DMS 273 treated with DMSO at 0.1 percent for 48 hours (cell line): ENCODE data around the gene KIAA0825.
"Not testable (repeated sequence)": the region's sequence is repeated elsewhere in the genome, so short reads cannot be mapped to it uniquely, and the experiment has no call there.

Source experiments
- DNase-seq: peaks from one replicate; lab custom pipeline; 2025; lab: John Stamatoyannopoulos, UW

Gene KIAA0825

GRCh38 chr5:94175912-94176311, 442.5 kb downstream of the KIAA0825 start:
- no peak for DNase-seq

- DNase-seq, result no peak
Observed at GRCh38 chr5:94174748-94175411, 443.5 kb downstream of the KIAA0825 start.

- no peak for DNase-seq
Observed at GRCh38 chr5:94173100-94173499, 445.3 kb downstream of the KIAA0825 start.

- not testable (repeated sequence) for DNase-seq
Observed at GRCh38 chr5:94171070-94171469, 447.3 kb downstream of the KIAA0825 start.

GRCh38 chr5:94170158-94170557, 448.2 kb downstream of the KIAA0825 start:
- DNase-seq, result not testable (repeated sequence)

- DNase-seq, result no peak
Observed at GRCh38 chr5:94168151-94168550, 450.3 kb downstream of the KIAA0825 start.

GRCh38 chr5:94161801-94162200, 456.6 kb downstream of the KIAA0825 start:
- no peak for DNase-seq

GRCh38 chr5:94159144-94159543, 459.3 kb downstream of the KIAA0825 start:
- DNase-seq, result no peak

GRCh38 chr5:94157704-94158539, 460.5 kb downstream of the KIAA0825 start:
- DNase-seq, result no peak

- DNase-seq, result no peak
Observed at GRCh38 chr5:94154672-94155071, 463.7 kb downstream of the KIAA0825 start.

GRCh38 chr5:94153736-94154450, 464.5 kb downstream of the KIAA0825 start:
- DNase-seq, result no peak

GRCh38 chr5:94143621-94144020, 474.8 kb downstream of the KIAA0825 start:
- DNase-seq, result not testable (repeated sequence)

GRCh38 chr5:94140300-94140699, 478.1 kb downstream of the KIAA0825 start:
- DNase-seq, result no peak

GRCh38 chr5:94130077-94130476, 488.3 kb downstream of the KIAA0825 start:
- no peak for DNase-seq

- no peak for DNase-seq
Observed at GRCh38 chr5:94125107-94125506, 493.3 kb downstream of the KIAA0825 start.

GRCh38 chr5:94116317-94116716, 502.1 kb downstream of the KIAA0825 start:
- not testable (repeated sequence) for DNase-seq

- no peak for DNase-seq
Observed at GRCh38 chr5:94113087-94113486, 505.3 kb downstream of the KIAA0825 start.

GRCh38 chr5:94111209-94112004, 507.0 kb downstream of the KIAA0825 start:
- DNase-seq, result peak; percentile 92

- no peak for DNase-seq
Observed at GRCh38 chr5:94103514-94104245, 514.7 kb downstream of the KIAA0825 start.
